ENCODE results near the gene SEL1L3.

The SEL1L3 gene

GRCh38 chr4:25879587-25879986 lies 16.8 kb upstream of the SEL1L3 start:
- H3K9me2 ChIP-seq (replicated peaks; ENCODE audit: insufficient read depth, low read length): no peaks in the 10 kb centered on the region
- no peak overlapping the region for H2AFZ ChIP-seq (ENCODE audit: low read depth, low read length, severe bottlenecking)
- peak overlapping the region; percentile 65 for H3K9ac ChIP-seq (ENCODE audit: low read length)
- peak overlapping the region; percentile 16 for H3K4me3 ChIP-seq (ENCODE audit: insufficient read depth, low read length, poor library complexity, severe bottlenecking)
- H3K36me3 ChIP-seq (ENCODE audit: low read length): no peaks in the 10 kb centered on the region
- H3K4me2 ChIP-seq (ENCODE audit: low read depth, low read length, poor library complexity, severe bottlenecking): peak overlapping the region; percentile 86
- no peaks in the 10 kb centered on the region for H3K79me2 ChIP-seq (ENCODE audit: insufficient read depth, low read length)
- peak overlapping the region; percentile 100 for H3K27ac ChIP-seq (ENCODE audit: low read depth, low read length)
- no peaks in the 10 kb centered on the region for H4K20me1 ChIP-seq (ENCODE audit: low read depth, low read length)
- TF ChIP-seq, protein P1, sequence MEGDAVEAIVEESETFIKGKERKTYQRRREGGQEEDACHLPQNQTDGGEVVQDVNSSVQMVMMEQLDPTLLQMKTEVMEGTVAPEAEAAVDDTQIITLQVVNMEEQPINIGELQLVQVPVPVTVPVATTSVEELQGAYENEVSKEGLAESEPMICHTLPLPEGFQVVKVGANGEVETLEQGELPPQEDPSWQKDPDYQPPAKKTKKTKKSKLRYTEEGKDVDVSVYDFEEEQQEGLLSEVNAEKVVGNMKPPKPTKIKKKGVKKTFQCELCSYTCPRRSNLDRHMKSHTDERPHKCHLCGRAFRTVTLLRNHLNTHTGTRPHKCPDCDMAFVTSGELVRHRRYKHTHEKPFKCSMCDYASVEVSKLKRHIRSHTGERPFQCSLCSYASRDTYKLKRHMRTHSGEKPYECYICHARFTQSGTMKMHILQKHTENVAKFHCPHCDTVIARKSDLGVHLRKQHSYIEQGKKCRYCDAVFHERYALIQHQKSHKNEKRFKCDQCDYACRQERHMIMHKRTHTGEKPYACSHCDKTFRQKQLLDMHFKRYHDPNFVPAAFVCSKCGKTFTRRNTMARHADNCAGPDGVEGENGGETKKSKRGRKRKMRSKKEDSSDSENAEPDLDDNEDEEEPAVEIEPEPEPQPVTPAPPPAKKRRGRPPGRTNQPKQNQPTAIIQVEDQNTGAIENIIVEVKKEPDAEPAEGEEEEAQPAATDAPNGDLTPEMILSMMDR (IDR thresholded peaks at IDR 0.05; ENCODE audit: insufficient read depth, low read length, poor library complexity, severe bottlenecking): no peak
- TF ChIP-seq EZH2phosphoT487 (conservative IDR thresholded peaks at IDR 0.05; ENCODE audit: low read length): no peak
- peaks cover 70% of the 10 kb centered on the region for H3F3A ChIP-seq (ENCODE audit: insufficient read depth)
- H3K27me3 ChIP-seq (ENCODE audit: low read length): no peaks in the 10 kb centered on the region
- H3K9me3 ChIP-seq (ENCODE audit: insufficient read depth, low read length): no peaks in the 10 kb centered on the region

GRCh38 chr4:25879091-25879584 lies 16.4 kb upstream of the SEL1L3 start:
- Histone ChIP-seq H3K9ac (ENCODE audit: low read length) (peak overlapping the region; percentile 65), H3K79me2 (ENCODE audit: insufficient read depth, low read length) (no peaks in the 10 kb centered on the region), H3K4me2 (ENCODE audit: low read depth, low read length, poor library complexity, severe bottlenecking) (peak overlapping the region; percentile 86), H4K20me1 (ENCODE audit: low read depth, low read length) (no peaks in the 10 kb centered on the region), H3K27ac (ENCODE audit: low read depth, low read length) (peak overlapping the region; percentile 100), H3K36me3 (ENCODE audit: low read length) (no peaks in the 10 kb centered on the region), H3K9me3 (ENCODE audit: insufficient read depth, low read length) (no peaks in the 10 kb centered on the region), H2AFZ (ENCODE audit: low read depth, low read length, severe bottlenecking) (no peak overlapping the region), H3K27me3 (ENCODE audit: low read length) (no peaks in the 10 kb centered on the region), H3F3A (ENCODE audit: insufficient read depth) (peaks cover 75% of the 10 kb centered on the region), H3K9me2 (replicated peaks; ENCODE audit: insufficient read depth, low read length) (no peaks in the 10 kb centered on the region), H3K4me3 (ENCODE audit: insufficient read depth, low read length, poor library complexity, severe bottlenecking) (peak overlapping the region; percentile 16)
- TF ChIP-seq, protein P1 (IDR thresholded peaks at IDR 0.05; ENCODE audit: insufficient read depth, low read length, poor library complexity, severe bottlenecking): no peak
- TF ChIP-seq EZH2phosphoT487 (conservative IDR thresholded peaks at IDR 0.05; ENCODE audit: low read length): no peak

GRCh38 chr4:25878676-25879075 lies 15.9 kb upstream of the SEL1L3 start:
- Histone ChIP-seq H3F3A (ENCODE audit: insufficient read depth) (peaks cover 80% of the 10 kb centered on the region), H3K36me3 (ENCODE audit: low read length) (no peaks in the 10 kb centered on the region), H3K27ac (ENCODE audit: low read depth, low read length) (peak overlapping the region; percentile 100), H3K4me3 (ENCODE audit: insufficient read depth, low read length, poor library complexity, severe bottlenecking) (peak overlapping the region; percentile 16), H4K20me1 (ENCODE audit: low read depth, low read length) (no peaks in the 10 kb centered on the region), H2AFZ (ENCODE audit: low read depth, low read length, severe bottlenecking) (no peak overlapping the region), H3K27me3 (ENCODE audit: low read length) (no peaks in the 10 kb centered on the region), H3K9me2 (replicated peaks; ENCODE audit: insufficient read depth, low read length) (no peaks in the 10 kb centered on the region), H3K4me2 (ENCODE audit: low read depth, low read length, poor library complexity, severe bottlenecking) (peak overlapping the region; percentile 86), H3K9me3 (ENCODE audit: insufficient read depth, low read length) (no peaks in the 10 kb centered on the region), H3K79me2 (ENCODE audit: insufficient read depth, low read length) (no peaks in the 10 kb centered on the region), H3K9ac (ENCODE audit: low read length) (peak overlapping the region; percentile 65)
- TF ChIP-seq, protein P1 (IDR thresholded peaks at IDR 0.05; ENCODE audit: insufficient read depth, low read length, poor library complexity, severe bottlenecking): no peak
- TF ChIP-seq EZH2phosphoT487 (conservative IDR thresholded peaks at IDR 0.05; ENCODE audit: low read length): no peak

Measured in SU-DHL-6 (cell line).